Measurements from ENCODE around the gene FBXO2.

DNA sequence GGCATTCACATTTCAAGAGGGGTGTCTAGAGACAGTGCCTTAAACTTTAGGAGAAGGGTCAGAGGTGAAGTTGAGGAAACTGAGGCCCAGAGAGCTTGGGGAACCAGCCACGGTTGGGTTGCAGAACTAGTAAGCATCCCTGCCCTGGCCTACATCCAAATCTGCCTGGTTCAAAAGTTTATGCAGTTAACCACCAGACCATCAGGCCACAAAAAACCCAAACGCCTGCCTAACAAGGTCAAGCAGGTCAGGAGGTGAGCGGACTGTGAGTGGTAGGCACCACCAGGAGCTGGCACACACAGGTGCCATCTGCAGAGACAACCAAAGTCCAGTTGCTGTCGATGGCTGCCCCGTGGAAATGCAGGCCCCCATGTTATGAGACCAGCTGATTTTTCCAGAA is 51.2 kb downstream of the FBXO2 start:
- TF ChIP-seq, protein P1, sequence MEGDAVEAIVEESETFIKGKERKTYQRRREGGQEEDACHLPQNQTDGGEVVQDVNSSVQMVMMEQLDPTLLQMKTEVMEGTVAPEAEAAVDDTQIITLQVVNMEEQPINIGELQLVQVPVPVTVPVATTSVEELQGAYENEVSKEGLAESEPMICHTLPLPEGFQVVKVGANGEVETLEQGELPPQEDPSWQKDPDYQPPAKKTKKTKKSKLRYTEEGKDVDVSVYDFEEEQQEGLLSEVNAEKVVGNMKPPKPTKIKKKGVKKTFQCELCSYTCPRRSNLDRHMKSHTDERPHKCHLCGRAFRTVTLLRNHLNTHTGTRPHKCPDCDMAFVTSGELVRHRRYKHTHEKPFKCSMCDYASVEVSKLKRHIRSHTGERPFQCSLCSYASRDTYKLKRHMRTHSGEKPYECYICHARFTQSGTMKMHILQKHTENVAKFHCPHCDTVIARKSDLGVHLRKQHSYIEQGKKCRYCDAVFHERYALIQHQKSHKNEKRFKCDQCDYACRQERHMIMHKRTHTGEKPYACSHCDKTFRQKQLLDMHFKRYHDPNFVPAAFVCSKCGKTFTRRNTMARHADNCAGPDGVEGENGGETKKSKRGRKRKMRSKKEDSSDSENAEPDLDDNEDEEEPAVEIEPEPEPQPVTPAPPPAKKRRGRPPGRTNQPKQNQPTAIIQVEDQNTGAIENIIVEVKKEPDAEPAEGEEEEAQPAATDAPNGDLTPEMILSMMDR (IDR thresholded peaks at IDR 0.05): no peak
- TF ChIP-seq EZH2 (IDR thresholded peaks at IDR 0.05): no peak

Measured in neural progenitor cell (in vitro differentiated cells).